ENCODE results near the gene PPP2R2C.

The PPP2R2C gene

DNA sequence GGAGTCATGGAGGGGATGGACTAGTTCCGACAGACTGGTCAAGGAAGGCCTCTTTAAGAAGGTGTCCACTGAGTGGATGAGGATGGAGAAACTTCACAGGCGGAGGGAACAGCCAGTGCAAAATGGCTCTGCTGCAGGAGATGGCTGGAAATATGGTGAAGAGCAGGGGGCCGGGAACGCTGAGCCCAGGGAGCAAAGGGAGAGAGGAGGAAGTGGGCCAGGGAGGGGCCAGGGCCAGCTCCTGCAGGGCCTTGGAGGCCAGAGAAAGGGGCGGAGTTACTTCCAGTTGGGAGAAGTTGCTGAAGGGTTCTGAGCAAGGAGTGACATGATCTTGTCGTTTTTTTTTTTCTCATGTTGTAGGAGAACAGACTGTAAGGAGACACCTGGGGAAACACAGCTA, 108.3 kb downstream of the PPP2R2C start:
- in situ Hi-C loops (cut with MboI; ENCODE audit: low pct_unique_long_range_greater_than_20kb, low sequenced_read_pairs, unreplicated experiment) = no loop called here
- DNase-seq (ENCODE audit: low spot score) = no peak
- TF ChIP-seq, protein P1, sequence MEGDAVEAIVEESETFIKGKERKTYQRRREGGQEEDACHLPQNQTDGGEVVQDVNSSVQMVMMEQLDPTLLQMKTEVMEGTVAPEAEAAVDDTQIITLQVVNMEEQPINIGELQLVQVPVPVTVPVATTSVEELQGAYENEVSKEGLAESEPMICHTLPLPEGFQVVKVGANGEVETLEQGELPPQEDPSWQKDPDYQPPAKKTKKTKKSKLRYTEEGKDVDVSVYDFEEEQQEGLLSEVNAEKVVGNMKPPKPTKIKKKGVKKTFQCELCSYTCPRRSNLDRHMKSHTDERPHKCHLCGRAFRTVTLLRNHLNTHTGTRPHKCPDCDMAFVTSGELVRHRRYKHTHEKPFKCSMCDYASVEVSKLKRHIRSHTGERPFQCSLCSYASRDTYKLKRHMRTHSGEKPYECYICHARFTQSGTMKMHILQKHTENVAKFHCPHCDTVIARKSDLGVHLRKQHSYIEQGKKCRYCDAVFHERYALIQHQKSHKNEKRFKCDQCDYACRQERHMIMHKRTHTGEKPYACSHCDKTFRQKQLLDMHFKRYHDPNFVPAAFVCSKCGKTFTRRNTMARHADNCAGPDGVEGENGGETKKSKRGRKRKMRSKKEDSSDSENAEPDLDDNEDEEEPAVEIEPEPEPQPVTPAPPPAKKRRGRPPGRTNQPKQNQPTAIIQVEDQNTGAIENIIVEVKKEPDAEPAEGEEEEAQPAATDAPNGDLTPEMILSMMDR (IDR thresholded peaks at IDR 0.05; ENCODE audit: extremely low read depth, insufficient read depth, missing control alignments) = no peak

DNA sequence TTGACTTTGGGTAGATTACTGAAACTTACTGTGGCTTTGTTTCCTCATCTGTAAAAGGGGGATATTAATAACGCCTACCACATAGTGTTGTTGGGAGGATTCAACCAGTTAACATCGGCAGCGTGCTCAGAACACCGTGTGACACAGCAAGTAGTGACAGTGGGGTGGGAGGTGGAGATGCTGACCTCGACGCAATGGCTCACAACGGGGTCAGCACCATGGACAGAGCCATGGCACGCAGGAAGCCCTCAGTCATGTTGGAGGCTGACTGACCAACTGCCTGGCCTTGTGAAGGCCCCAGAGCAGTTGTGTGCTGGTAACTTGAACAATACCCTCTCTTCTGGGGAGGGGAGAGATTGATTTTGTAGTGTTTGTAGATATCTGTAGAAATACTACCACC, 109.5 kb downstream of the PPP2R2C start:
- peak; percentile 49 for DNase-seq (ENCODE audit: low spot score)
- in situ Hi-C loops (cut with MboI; ENCODE audit: low pct_unique_long_range_greater_than_20kb, low sequenced_read_pairs, unreplicated experiment) = no loop called here
- TF ChIP-seq, protein P1 (IDR thresholded peaks at IDR 0.05; ENCODE audit: extremely low read depth, insufficient read depth, missing control alignments) = no peak

DNA sequence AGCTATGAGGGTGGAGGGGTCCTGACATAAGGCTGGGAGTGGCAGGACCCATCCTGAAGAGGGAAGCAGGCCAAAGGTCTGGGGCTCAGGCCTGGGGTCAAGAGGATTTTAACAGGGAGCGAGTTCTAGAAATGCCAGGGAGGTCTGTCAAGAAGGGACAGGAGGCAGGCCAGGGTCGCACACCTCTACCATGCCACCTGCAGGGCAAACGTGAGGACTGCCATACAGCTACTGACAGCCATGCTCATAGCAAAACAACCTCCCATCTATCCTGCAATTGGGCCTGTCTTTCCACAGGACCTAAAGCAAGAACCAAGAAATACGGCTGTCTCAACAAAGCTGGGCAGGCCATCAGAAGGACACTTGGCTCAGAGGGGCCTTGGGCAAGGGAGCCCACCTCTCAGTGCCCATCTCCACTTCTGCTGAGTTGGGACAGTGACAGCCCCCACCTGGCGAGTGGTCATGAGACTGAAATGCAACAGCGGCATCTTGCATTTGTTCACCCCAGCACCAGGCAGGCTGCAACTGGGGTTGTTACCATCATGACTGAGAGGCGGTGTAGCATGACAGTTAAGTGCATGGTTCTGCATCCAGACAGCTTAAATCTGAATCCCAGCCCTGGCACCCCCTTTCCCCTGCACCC, 110.0 kb downstream of the PPP2R2C start:
- TF ChIP-seq, protein P1 (IDR thresholded peaks at IDR 0.05; ENCODE audit: extremely low read depth, insufficient read depth, missing control alignments) = no peak
- DNase-seq (ENCODE audit: low spot score) = no peak
- in situ Hi-C loops (cut with MboI; ENCODE audit: low pct_unique_long_range_greater_than_20kb, low sequenced_read_pairs, unreplicated experiment) = no loop called here

DNA sequence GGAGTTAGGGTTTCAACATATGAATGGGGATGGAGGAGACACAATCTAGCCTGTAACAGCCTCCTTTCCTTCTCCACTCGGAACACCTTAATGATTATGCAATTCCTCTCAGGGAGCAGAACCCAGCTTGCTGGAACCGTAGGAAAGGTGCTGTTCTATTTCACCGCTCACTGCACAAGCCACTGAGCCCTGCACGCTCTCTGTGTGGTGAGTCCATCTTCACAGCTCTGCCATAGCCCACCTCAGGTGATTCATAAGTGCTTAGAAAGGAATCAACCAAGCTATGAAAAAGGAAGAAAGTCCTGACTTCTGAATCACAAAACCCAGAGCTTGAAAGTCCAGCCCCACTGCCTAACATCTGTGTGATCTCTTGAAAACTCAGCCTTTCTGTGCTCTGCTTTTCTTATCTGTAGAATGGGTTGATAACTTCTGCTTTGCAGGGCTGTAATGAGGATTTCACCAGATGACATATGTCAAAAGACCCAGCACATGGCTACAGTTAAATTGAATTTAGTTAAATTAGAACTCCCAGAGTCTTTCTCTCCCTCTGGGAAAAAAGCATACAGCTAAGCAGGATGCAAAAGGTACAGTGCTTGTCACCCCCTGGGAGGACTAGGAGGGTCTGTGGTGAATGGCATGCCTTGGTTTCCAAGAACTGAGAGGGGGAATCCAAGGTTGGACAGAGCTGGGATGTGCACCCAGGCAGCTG, 111.2 kb downstream of the PPP2R2C start:
- DNase-seq (ENCODE audit: low spot score) = no peak
- TF ChIP-seq, protein P1 (IDR thresholded peaks at IDR 0.05; ENCODE audit: extremely low read depth, insufficient read depth, missing control alignments) = no peak
- in situ Hi-C loops (cut with MboI; ENCODE audit: low pct_unique_long_range_greater_than_20kb, low sequenced_read_pairs, unreplicated experiment) = no loop called here

DNA sequence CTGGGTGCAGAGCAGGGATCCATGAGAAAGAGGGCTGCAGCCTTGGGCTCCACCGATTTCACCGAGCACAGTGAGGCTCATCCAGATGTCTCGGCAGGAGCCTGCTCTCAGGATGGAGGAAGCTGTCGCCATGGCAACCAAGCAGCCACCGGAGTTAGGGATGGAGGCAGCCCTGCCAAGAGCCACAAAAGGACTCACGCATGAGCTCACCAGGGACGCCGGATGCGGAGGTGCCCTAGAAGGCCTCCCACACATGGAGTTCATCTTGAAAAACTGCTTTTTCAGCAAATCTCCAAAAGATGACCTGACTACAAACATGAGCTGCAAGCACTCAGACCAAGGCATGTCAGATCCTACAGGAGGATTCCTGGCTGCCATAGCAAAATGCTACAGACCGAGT, 112.0 kb downstream of the PPP2R2C start:
- DNase-seq (ENCODE audit: low spot score) = no peak
- in situ Hi-C loops (cut with MboI; ENCODE audit: low pct_unique_long_range_greater_than_20kb, low sequenced_read_pairs, unreplicated experiment) = no loop called here
- TF ChIP-seq, protein P1 (IDR thresholded peaks at IDR 0.05; ENCODE audit: extremely low read depth, insufficient read depth, missing control alignments) = no peak

DNA sequence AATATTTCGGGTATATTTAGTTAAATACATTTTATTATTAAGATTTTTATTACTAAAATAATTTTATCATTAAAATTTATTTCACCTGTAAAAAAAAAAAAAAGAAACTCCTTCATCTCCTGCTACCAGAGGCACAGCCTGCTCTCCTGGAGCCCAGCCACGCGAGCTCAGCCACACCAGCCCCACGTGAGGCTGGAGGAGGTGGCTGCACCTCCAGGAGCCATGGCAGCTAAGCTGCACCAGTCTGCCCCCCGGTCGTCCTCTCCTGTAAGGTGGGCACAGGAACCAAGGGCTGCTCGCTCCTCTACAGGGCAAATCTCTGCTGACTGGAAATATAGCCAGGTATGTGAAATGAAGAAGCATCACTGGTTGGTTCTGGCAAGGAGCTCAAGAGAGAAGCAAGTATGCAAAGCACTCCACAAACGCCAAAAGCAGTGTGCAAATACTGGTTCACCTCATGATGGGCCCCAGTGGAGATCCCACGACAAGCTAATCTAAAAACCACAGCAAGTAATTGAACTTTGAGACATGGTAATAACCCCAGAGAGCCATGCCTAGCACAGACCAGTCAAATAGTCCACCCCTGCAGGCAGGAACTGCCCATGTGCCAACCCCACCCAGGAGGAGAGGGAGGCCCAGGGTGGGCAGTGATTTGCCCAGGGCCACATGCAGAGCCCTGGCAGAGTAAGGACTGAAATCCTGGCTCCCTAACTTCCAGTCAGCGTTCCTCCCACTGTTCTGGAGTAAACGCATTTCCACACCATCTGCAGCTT, 112.7 kb downstream of the PPP2R2C start:
- DNase-seq (ENCODE audit: low spot score) = no peak
- in situ Hi-C loops (cut with MboI; ENCODE audit: low pct_unique_long_range_greater_than_20kb, low sequenced_read_pairs, unreplicated experiment) = no loop called here
- TF ChIP-seq, protein P1 (IDR thresholded peaks at IDR 0.05; ENCODE audit: extremely low read depth, insufficient read depth, missing control alignments) = no peak

Data from GM13977 (cell line).